AG04450 (cell line): ENCODE measurements around the gene TJP3. TPM values are rescaled to one million over a fixed set of nuclear protein-coding genes. Genes with fewer than 3 reads are reported as not detected.

Source experiments
- CTCF ChIA-PET: fragments of 300-600, 350-600 bp; formaldehyde crosslinking; extraction: SDS; loops from one replicate; lab custom pipeline; 2022; ENCODE audit warnings: antibody characterized with exemption, inconsistent platforms; lab: Charles Lee
- POLR2A ChIA-PET: fragments of 350-600 bp; formaldehyde crosslinking; extraction: SDS; loops from one replicate; lab custom pipeline; 2021; ENCODE audit warnings: antibody characterized with exemption, inconsistent platforms; lab: Yijun Ruan, JAX
- DNase-seq: peaks from one replicate; pipeline ENCODE4 v3.0.0-alpha.2; 2011; ENCODE audit warnings: low read depth, low spot score
- H3K27ac ChIP-seq: one replicate; pipeline ENCODE4 v1.5.1; 2012; ENCODE audit warnings: low read depth, low read length, control low read depth
- H3K27me3 ChIP-seq: one replicate; pipeline ENCODE4 v1.6.0; 2012; ENCODE audit warnings: low read length; ENCODE audit not compliant: control insufficient read depth, insufficient read depth
- H3K4me3 ChIP-seq: 2 replicates; pipeline ENCODE4 v1.5.1; 2011; ENCODE audit warnings: mild to moderate bottlenecking, low read depth, low read length, control low read depth
- H3K9me3 ChIP-seq: 2 replicates; pipeline ENCODE4 v1.5.1; 2012; ENCODE audit warnings: low read length; ENCODE audit not compliant: control insufficient read depth, insufficient read depth
- polyA plus RNA-seq: library from polyadenylated mRNA; depleted of rRNA; stranded (reverse); fragments of >200 nt; gene quantifications from 2 replicates; pipeline ENCODE4 v1.2.3, GENCODE V29; 2011
- TF ChIP-seq, protein P1 (sequence below): IDR thresholded peaks from 2 replicates; pipeline ENCODE4 v1.5.1; 2011; ENCODE audit warnings: low read depth, low read length, control low read depth, inconsistent platforms

The TJP3 gene
- polyA plus RNA-seq, 1 experiment, result not detected

GRCh38 chr19:3771906-3772455 lies 63.8 kb downstream of the TJP3 start, which contains the start of gene RAX2:
TSS of gene RAX2 (minus strand) at chr19:3772228. CDS start at chr19:3771742, 486 bp downstream.
- Histone ChIP-seq H3K4me3 (no peak within 1 kb of the TSS), H3K9me3 (no peaks in the 10 kb centered on the region; the same call in 1 of the 2 replicates), H3K27me3 (peaks cover 4% of the 10 kb centered on the region), H3K27ac (no peak within 1 kb of the TSS)
- ChIA-PET POLR2A (no interaction called here), CTCF (no interaction called here)
- TF ChIP-seq, protein P1, sequence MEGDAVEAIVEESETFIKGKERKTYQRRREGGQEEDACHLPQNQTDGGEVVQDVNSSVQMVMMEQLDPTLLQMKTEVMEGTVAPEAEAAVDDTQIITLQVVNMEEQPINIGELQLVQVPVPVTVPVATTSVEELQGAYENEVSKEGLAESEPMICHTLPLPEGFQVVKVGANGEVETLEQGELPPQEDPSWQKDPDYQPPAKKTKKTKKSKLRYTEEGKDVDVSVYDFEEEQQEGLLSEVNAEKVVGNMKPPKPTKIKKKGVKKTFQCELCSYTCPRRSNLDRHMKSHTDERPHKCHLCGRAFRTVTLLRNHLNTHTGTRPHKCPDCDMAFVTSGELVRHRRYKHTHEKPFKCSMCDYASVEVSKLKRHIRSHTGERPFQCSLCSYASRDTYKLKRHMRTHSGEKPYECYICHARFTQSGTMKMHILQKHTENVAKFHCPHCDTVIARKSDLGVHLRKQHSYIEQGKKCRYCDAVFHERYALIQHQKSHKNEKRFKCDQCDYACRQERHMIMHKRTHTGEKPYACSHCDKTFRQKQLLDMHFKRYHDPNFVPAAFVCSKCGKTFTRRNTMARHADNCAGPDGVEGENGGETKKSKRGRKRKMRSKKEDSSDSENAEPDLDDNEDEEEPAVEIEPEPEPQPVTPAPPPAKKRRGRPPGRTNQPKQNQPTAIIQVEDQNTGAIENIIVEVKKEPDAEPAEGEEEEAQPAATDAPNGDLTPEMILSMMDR, result no peak
- no peak for DNase-seq

DNA sequence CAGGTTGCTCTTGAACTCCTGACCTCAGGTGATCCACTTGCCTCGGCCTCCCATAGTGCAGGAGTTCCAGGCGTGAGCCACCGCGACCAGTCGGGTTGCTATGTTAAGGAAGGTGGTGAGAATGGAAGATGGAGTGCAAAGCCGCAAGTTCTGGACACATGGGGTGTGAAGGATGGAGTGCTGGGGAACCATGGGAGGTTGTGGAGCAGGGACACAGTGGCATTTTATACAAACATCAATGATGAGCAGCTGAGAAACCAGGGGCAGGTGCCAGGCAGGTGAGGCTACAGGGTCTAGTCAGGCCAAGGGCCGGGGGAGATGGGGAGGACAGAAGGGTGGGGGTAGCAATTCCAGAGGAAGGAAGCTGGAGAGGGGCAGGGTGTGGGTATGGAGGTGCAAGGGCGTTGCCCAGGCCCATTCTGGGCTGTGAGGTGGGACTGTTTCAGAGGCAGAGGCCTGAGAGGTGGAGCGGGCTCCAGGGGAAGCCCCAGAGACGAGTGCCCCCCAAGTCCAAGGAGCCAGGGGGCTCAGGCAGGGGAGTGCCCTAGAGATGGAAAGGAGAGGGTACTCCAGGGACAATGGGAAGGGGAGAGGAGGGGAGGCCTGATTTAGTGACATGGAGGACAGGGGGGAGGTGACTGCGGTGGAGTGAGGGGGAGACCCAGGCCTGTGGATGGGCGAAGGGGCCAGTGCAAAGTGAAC lies 65.8 kb downstream of the TJP3 start:
- TF ChIP-seq, protein P1, result no peak
- H3K27ac ChIP-seq, result no peak overlapping the region
- CTCF ChIA-PET, result no interaction called here
- H3K4me3 ChIP-seq, result no peak overlapping the region
- peaks cover 13% of the 10 kb centered on the region; the same call in 1 of the 2 replicates for H3K9me3 ChIP-seq
- POLR2A ChIA-PET, result no interaction called here
- no peak for DNase-seq
- H3K27me3 ChIP-seq, result peaks cover 4% of the 10 kb centered on the region

DNA sequence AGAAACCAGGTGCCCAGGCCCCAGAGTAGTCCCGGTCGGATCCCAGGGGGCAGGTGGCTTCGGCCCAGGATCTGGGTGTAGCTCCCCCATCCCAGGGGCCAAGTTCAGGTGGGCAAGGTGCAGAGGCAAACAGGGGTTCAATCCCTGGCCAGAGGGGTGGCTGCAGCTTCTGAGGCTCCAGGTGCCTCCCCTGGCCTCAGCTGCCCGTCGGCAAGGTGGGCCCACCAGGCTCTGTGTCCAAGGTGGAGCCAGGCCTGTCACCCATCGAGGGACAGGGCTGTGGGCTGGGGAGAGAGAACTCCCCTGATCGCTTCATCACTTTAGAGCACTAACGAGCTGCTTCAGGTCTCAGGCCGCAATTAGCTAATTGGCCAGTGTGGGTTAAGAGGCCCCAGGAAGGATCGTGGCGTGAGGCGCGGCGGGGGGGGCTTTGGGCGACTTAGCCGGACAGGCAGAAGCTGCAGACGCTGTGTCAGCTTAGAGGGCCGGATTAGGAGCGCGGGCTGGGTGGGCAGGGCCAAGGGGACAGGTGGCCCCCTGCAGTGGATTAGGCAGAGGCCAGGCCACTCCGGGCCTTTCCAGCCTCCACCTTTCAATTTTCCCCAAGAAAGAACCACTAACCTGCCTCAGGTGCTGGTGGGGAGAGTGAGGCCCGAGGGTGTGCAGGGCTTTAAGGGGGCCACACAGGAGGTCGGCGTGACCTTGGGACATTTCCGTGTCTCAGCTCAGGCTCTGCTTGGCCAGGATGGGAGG lies 66.6 kb downstream of the TJP3 start:
- DNase-seq, result no peak
- Histone ChIP-seq H3K4me3 (no peak overlapping the region), H3K27me3 (peaks cover 4% of the 10 kb centered on the region), H3K27ac (no peak overlapping the region), H3K9me3 (peaks cover 18% of the 10 kb centered on the region; the same call in 1 of the 2 replicates)
- TF ChIP-seq, protein P1, result no peak
- POLR2A ChIA-PET, result no interaction called here
- CTCF ChIA-PET, result no interaction called here

DNA sequence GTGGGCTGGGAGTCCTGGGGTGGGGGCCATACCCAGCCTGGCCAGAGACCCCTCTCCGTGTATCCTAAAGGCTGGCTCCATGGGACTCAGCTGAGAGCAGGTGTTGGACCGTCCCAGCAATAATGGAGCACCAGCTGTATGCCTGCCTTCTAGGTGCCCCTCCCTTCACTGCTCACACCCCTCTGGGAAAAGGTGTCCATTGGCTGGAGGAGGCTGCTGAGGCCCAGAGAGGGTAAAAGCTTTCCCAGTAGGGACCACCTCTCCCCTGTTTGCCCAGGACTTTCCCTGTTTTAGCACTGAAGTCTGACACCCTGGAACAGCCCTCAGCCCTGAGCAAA lies 67.2 kb downstream of the TJP3 start:
- H3K27ac ChIP-seq, result no peak overlapping the region
- peaks cover 4% of the 10 kb centered on the region for H3K27me3 ChIP-seq
- no peak overlapping the region for H3K4me3 ChIP-seq
- CTCF ChIA-PET, result no interaction called here
- peaks cover 18% of the 10 kb centered on the region; the same call in 1 of the 2 replicates for H3K9me3 ChIP-seq
- POLR2A ChIA-PET, result no interaction called here
- TF ChIP-seq, protein P1, result no peak
- DNase-seq, result no peak

DNA sequence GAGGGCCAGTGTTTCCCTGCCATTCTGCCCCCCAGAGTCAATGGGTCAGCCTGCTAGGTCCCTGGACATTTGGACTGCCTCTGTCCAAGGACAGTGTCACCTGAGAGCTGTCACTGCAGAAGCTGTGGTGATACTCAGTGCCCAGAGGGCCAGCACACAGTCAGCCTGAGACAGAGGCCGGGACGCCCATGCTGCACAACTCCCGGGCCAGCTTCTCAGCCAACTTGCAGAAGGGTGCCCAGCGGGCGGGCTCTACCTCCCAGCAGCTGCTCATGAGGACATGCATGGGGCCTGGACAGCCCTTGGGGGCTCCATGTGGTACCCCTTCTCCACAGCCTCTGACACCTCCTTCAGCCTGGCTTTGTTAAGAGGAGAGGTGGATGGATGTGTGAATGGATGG lies 67.6 kb downstream of the TJP3 start:
- TF ChIP-seq, protein P1, result no peak
- POLR2A ChIA-PET, result no interaction called here
- CTCF ChIA-PET, result no interaction called here
- peaks cover 4% of the 10 kb centered on the region for H3K27me3 ChIP-seq
- no peak for DNase-seq
- peaks cover 21% of the 10 kb centered on the region for H3K9me3 ChIP-seq
- H3K4me3 ChIP-seq, result no peak overlapping the region
- no peak overlapping the region for H3K27ac ChIP-seq
